Measurements from ENCODE around the gene IPCEF1.

DNA sequence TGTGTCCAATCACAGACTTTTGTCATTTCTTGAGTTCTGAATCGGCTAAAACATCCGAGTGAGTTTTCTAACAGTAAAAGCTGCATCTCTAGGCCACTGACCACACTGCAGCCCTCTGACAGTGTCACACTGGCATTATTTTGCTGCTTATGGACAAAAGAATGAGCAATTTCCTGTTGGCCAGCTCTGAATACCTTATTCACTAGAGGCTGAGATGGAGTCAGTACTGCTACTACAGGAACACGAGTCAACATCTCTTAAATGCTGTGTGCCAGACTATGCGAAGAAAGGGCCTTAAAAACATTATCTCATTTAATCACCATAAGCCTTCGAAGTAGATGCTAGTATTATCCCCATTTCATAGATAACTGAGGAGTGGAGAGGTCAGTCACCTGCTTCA is 42.5 kb upstream of the IPCEF1 start:
- TF ChIP-seq POLR2A (IDR thresholded peaks at IDR 0.05; ENCODE audit: low read depth, low read length) (no peak), MAFK (IDR thresholded peaks at IDR 0.05; ENCODE audit: low read depth, low read length) (no peak), NFE2L2 (IDR thresholded peaks at IDR 0.05; ENCODE audit: low read depth, low read length) (no peak)
- TF ChIP-seq, protein P1, sequence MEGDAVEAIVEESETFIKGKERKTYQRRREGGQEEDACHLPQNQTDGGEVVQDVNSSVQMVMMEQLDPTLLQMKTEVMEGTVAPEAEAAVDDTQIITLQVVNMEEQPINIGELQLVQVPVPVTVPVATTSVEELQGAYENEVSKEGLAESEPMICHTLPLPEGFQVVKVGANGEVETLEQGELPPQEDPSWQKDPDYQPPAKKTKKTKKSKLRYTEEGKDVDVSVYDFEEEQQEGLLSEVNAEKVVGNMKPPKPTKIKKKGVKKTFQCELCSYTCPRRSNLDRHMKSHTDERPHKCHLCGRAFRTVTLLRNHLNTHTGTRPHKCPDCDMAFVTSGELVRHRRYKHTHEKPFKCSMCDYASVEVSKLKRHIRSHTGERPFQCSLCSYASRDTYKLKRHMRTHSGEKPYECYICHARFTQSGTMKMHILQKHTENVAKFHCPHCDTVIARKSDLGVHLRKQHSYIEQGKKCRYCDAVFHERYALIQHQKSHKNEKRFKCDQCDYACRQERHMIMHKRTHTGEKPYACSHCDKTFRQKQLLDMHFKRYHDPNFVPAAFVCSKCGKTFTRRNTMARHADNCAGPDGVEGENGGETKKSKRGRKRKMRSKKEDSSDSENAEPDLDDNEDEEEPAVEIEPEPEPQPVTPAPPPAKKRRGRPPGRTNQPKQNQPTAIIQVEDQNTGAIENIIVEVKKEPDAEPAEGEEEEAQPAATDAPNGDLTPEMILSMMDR (conservative IDR thresholded peaks at IDR 0.05; ENCODE audit: low read depth, low read length) = no peak
